NCI-H345 (cell line): ENCODE data around the gene RBP5.

Experiments
- DNase-seq: peaks from one replicate; lab custom pipeline; 2025; lab: John Stamatoyannopoulos, UW

The RBP5 gene

DNA sequence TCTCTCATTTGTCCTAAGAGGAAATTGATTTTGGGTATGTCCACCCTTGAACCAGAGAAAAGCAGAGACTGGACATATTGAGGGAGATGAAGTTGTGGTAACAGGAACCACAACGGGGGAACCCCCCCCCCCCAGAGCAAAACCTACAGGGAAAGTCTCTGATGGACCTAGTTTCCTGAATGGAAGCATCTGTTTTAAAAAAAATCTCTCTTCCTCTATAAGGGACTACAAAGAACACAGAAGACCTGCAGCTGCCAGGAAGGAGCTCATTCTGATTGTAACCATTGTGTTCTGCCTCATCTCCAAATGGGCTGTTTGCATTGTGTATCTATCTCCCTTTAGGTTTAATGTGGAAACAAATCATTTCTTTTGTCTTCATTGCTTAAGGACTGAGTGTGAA lies 54.7 kb downstream of the RBP5 start:
- peak; percentile 7 for DNase-seq
